Limb (tissue), 2 donors: ENCODE results near the gene TNFAIP6.
"Not testable (repeated sequence)": the region's sequence is repeated elsewhere in the genome, so short reads cannot be mapped to it uniquely, and the experiment has no call there.

Source experiments
- DNase-seq, 2 donors: peaks; one replicate each; pipeline ENCODE4 v3.0.0-alpha.2; 2016; ENCODE audit errors: extremely low spot score in 2 of 2

Gene TNFAIP6

DNA sequence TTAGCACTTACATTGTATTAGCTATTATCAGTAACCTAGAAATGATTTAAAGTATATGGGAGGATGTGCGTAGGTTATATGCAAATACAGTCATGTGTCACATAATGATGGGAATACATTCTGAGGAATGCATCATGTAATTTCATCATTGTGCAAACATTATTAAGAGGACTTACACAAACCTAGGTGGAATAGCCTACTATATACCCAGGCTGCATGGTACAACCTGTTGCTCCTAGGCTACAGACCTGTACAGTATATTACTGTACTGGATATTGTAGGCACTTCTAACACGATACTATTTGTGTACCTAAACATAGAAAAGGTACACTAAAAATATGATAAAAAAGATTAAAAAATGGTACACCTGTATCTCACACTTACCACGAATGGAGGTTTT lies 60.3 kb downstream of the TNFAIP6 start:
- DNase-seq, result no peak

- not testable (repeated sequence) for DNase-seq
Observed at GRCh38 chr2:151421681-151422080, 64.3 kb downstream of the TNFAIP6 start.

- DNase-seq, result no peak
Observed at GRCh38 chr2:151422917-151423439, 65.6 kb downstream of the TNFAIP6 start.

GRCh38 chr2:151423760-151424159 lies 66.4 kb downstream of the TNFAIP6 start:
- no peak for DNase-seq
